Osteoblast (primary cell): ENCODE data around the gene IGSF3. TPM values are rescaled to one million over a fixed set of nuclear protein-coding genes. Genes with fewer than 3 reads are reported as not detected.

ENCODE experiments used
- DNase-seq: peaks from one replicate; pipeline ENCODE4 v3.0.0; 2011; ENCODE audit warnings: low spot score, mixed read lengths; ENCODE audit not compliant: insufficient read length; ENCODE audit errors: missing footprints
- H2AFZ ChIP-seq: 2 replicates; pipeline ENCODE4 v1.6.0; 2011; ENCODE audit warnings: mild to moderate bottlenecking, low read length
- H3K27ac ChIP-seq: 2 replicates; pipeline ENCODE4 v1.5.1; 2011; ENCODE audit warnings: mild to moderate bottlenecking, low read depth, low read length, moderate library complexity
- H3K27me3 ChIP-seq: 2 replicates; pipeline ENCODE4 v1.6.0; 2012; ENCODE audit warnings: mild to moderate bottlenecking, control low read depth, inconsistent platforms, low read length, moderate library complexity; ENCODE audit not compliant: insufficient read depth
- H3K36me3 ChIP-seq: 2 replicates; pipeline ENCODE4 v1.5.1; 2011; ENCODE audit warnings: mild to moderate bottlenecking, low read length, control low read depth, moderate library complexity; ENCODE audit not compliant: insufficient read depth
- H3K4me1 ChIP-seq: 2 replicates; pipeline ENCODE4 v1.5.1; 2011; ENCODE audit warnings: mild to moderate bottlenecking, low read length, control low read depth, moderate library complexity; ENCODE audit not compliant: insufficient read depth
- H3K4me2 ChIP-seq: 2 replicates; pipeline ENCODE4 v1.6.0; 2011; ENCODE audit warnings: mild to moderate bottlenecking, low read length; ENCODE audit not compliant: insufficient read depth
- H3K4me3 ChIP-seq: fragments of 200-600 bp; sonication (generic); 3 replicates; pipeline ENCODE4 v1.5.1; 2012; ENCODE audit warnings: mild to moderate bottlenecking, low read length, inconsistent platforms; ENCODE audit not compliant: insufficient read depth
- H3K79me2 ChIP-seq: 2 replicates; pipeline ENCODE4 v1.6.0; 2012; ENCODE audit warnings: mild to moderate bottlenecking, low read length, control low read depth, inconsistent platforms; ENCODE audit not compliant: insufficient read depth
- H3K9me3 ChIP-seq: 2 replicates; pipeline ENCODE4 v1.5.1; 2011; ENCODE audit warnings: low read depth, low read length, control low read depth
- H4K20me1 ChIP-seq: 2 replicates; pipeline ENCODE4 v1.6.0; 2012; ENCODE audit warnings: mild to moderate bottlenecking, low read length, control low read depth; ENCODE audit not compliant: insufficient read depth
- CTCF ChIP-seq: IDR thresholded peaks from 2 replicates; pipeline ENCODE4 v1.5.1; 2011; ENCODE audit warnings: mild to moderate bottlenecking, low read depth, low read length, moderate library complexity; ENCODE audit errors: extremely low read depth
- total RNA-seq: library from RNA; depleted of rRNA; stranded (reverse); fragments of >200 nt; gene quantifications from 2 replicates; pipeline ENCODE4 v1.2.3, GENCODE V29; 2012

IGSF3 gene
- total RNA-seq, 1 donor = under 0.01 TPM

DNA sequence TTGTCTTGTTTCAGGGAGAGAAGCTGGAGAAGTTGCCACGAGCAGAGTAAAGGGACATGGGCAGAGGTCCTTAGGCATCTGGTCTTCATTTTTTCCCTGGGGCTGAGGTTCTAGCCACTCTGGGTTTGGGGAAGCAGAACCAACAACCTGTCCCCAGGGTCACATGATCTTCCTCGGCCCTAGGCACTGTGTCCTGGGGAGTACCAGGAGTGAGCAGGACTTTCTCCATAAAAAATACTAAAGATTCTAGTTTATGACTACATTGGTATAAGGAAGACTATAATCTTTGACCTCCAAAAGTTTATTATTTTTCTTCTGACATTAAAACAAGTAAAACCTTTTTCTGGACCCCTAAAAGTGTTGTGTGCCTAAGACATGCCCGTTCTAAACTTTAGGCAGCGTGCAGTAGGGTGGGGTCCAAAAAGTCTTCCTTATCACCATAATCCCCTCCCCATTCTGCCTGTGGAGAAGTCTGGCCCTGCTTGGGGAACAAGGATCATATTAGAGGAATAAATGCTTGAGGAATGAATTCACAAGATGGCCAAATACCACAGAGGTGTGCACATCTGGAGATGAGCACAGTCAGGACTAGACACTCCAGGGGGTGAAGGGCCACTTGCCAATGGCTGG lies 19.3 kb upstream of the IGSF3 start:
- Histone ChIP-seq H3K36me3 (no peaks in the 10 kb centered on the region), H3K4me2 (no peak overlapping the region), H3K9me3 (no peaks in the 10 kb centered on the region), H4K20me1 (no peaks in the 10 kb centered on the region), H3K27ac (no peak overlapping the region), H3K4me1 (no peaks in the 10 kb centered on the region), H3K4me3 (no peak overlapping the region), H2AFZ (no peak overlapping the region), H3K27me3 (no peaks in the 10 kb centered on the region), H3K79me2 (no peaks in the 10 kb centered on the region)
- no peak for TF ChIP-seq CTCF
- DNase-seq = no peak

DNA sequence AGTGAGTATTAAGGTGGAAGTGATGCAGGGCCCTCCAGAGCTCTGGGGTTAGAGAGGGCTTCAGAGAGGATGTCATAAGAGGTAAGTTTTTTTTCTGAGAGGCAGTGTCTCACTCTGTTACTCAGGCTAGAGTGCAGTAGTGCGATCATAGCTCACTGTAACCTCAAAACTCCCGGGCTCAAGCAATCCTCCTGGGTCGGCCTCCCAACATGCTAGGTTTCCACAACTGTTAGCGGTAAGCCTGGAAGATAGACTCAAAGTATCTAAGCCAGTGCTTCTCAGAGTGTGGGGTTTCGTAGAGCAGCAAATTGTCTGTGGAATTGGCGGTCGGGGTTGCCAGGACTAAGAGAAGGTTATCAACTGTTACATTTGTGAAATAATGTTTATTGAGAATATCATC lies 18.6 kb upstream of the IGSF3 start:
- no peak for TF ChIP-seq CTCF
- DNase-seq = no peak
- no peak overlapping the region for H3K4me2 ChIP-seq
- H3K27ac ChIP-seq = no peak overlapping the region
- H3K79me2 ChIP-seq = no peaks in the 10 kb centered on the region
- H3K36me3 ChIP-seq = no peaks in the 10 kb centered on the region
- no peaks in the 10 kb centered on the region for H3K27me3 ChIP-seq
- H2AFZ ChIP-seq = no peak overlapping the region
- H3K4me3 ChIP-seq = no peak overlapping the region
- no peaks in the 10 kb centered on the region for H3K4me1 ChIP-seq
- no peaks in the 10 kb centered on the region for H3K9me3 ChIP-seq
- no peaks in the 10 kb centered on the region for H4K20me1 ChIP-seq

GRCh38 chr1:116684575-116684974 lies 17.0 kb upstream of the IGSF3 start:
- no peaks in the 10 kb centered on the region for H3K36me3 ChIP-seq
- H4K20me1 ChIP-seq = no peaks in the 10 kb centered on the region
- no peaks in the 10 kb centered on the region for H3K9me3 ChIP-seq
- H3K27me3 ChIP-seq = no peaks in the 10 kb centered on the region
- H3K79me2 ChIP-seq = no peaks in the 10 kb centered on the region
- no peak overlapping the region for H2AFZ ChIP-seq
- no peak for DNase-seq
- no peak overlapping the region for H3K27ac ChIP-seq
- H3K4me2 ChIP-seq = no peak overlapping the region
- no peak for TF ChIP-seq CTCF
- H3K4me3 ChIP-seq = no peak overlapping the region
- H3K4me1 ChIP-seq = no peaks in the 10 kb centered on the region

DNA sequence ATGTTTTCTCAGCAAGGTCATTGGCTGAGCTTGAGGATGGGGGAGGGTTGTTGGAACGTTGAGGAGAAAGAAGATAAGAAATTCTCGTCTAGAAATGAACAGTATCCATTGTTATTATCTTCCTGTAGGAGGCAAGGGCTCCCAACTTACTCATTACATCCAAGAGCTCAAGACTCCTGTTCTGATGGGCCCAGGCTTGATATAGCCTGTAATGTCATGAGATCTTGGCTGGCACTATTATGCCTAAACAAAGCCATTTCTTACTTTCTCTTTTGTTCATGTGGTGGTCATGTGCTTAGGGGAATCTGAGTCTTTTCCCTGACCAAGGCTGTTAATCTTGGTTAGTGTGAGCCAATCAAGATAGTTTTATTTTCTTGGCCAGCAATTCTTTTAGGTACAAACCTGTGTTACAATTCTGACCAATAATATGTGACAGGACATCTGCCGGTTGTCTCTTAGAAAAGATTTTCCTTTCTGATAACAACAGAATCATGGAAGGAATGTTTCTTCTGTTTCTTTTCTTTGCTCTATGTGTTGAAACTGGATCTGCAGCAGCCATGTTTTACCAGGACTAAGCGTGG lies 15.2 kb upstream of the IGSF3 start:
- no peaks in the 10 kb centered on the region for H3K4me1 ChIP-seq
- no peaks in the 10 kb centered on the region for H3K27me3 ChIP-seq
- no peak for DNase-seq
- H3K4me3 ChIP-seq = no peak overlapping the region
- H4K20me1 ChIP-seq = no peaks in the 10 kb centered on the region
- no peak overlapping the region for H3K27ac ChIP-seq
- TF ChIP-seq CTCF = no peak
- no peaks in the 10 kb centered on the region for H3K9me3 ChIP-seq
- no peaks in the 10 kb centered on the region for H3K79me2 ChIP-seq
- H3K36me3 ChIP-seq = no peaks in the 10 kb centered on the region
- H2AFZ ChIP-seq = no peak overlapping the region
- no peak overlapping the region for H3K4me2 ChIP-seq
